ENCODE measurements around the gene DEXI. TPM values are rescaled to one million over a fixed set of nuclear protein-coding genes. Genes with fewer than 3 reads are reported as not detected.

DEXI gene
- total RNA-seq = 52.9 and 53.1 TPM in 2 replicates

DNA sequence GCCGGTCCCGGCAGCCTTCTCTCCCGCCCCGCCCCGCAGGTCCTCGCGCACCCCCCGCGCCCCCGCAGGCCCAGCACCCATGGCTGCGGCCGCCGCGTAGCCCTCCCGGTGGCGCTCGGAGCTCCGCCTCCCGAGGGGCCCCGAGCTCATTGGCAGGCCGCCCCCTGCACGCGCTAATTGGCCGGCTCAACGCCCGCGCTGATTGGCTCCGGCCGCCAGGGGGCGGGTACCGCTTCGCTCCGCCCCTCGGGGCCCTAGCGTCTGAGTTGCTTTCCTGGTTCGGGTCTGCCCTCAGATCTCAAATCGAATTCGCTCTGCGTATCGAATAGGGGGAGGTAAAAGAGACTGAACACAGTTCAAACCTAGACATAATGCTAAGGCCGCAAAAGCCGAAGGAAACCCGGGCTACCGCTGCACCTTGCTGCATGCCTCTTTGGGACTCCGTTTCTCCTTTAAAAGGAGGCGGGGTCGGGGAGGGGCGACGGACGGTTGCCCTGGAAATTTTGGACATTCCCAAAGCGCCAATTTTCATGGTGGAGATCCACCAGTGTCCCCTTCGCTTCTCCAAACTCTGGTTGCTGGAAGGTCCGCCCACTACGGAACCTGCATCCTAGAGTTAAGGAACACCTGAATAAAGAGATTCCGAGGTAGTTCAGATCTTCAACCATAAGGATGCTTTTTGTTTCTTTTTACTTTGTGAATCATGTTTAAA lies at the start of gene DEXI:
Gene DEXI, minus strand, starts transcription at position 117 of the 712 bp plus-strand sequence. CDS start 463 bp downstream, outside the sequence.

DNA sequence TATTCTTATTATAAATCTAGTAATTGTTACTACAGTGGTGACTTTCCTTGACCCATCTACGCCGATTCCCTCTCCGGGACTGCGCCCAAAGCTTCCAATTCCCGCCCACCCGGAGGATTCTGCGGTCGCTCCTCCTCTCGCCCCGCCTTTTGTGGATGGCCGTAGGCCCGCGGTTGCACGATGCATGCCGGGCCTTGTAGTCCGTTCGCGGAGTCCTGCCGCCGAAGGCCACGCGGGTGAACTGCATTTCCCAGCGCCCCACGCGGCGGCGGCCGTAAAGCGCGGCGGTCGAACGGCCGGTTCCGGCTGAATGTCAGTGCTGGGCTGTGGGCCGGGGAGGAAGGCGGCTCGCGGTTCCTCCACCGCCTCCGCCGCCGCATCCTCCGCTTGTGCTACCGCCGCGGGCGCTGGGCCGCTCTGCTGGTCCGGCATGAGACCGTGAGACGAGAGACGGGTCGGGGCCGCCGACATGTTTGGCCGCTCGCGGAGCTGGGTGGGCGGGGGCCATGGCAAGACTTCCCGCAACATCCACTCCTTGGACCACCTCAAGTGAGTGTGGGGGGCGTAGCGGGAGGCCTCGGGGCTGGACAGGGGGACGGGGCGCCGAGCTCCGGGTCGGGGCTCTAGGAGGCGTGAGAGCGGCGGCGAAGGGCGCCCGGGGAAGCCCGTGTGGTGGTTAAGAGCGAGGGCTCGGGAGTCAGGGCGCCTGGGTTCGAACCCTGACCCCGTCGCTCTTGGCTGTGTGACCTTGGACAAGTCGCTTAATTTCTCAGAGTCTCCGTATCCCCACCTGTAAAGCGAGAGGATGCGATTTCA lies 2.2 kb upstream of the DEXI start, which contains the start of gene CLEC16A:
Gene CLEC16A, plus strand, starts transcription at position 316 of the 816 bp plus-strand sequence. Its CDS starts 154 bp downstream, at position 470.

Other genes with a start within 250 kb of the DEXI start
- not detected in 2 replicates for gene TEKT5, start 247.5 kb downstream of the DEXI start, total RNA-seq
- gene NUBP1, start 198.6 kb downstream of the DEXI start, total RNA-seq = 16.6 and 19.0 TPM in 2 replicates
- not detected in 2 replicates for gene TVP23A, start 123.7 kb downstream of the DEXI start, total RNA-seq
- 0.23 TPM in 1 of 2 replicates, not detected in the other for gene CIITA, start 65.3 kb downstream of the DEXI start, total RNA-seq
- 21.4 and 23.9 TPM in 2 replicates for gene CLEC16A, start 2.1 kb upstream of the DEXI start, total RNA-seq

Measured in smooth muscle cell of the umbilical artery (primary cell).